Measurements from ENCODE around the gene CFAP92. TPM values are rescaled to one million over a fixed set of nuclear protein-coding genes. Genes with fewer than 3 reads are reported as not detected.

The CFAP92 gene
- total RNA-seq, 1 donor from 2014 or later: not detected

DNA sequence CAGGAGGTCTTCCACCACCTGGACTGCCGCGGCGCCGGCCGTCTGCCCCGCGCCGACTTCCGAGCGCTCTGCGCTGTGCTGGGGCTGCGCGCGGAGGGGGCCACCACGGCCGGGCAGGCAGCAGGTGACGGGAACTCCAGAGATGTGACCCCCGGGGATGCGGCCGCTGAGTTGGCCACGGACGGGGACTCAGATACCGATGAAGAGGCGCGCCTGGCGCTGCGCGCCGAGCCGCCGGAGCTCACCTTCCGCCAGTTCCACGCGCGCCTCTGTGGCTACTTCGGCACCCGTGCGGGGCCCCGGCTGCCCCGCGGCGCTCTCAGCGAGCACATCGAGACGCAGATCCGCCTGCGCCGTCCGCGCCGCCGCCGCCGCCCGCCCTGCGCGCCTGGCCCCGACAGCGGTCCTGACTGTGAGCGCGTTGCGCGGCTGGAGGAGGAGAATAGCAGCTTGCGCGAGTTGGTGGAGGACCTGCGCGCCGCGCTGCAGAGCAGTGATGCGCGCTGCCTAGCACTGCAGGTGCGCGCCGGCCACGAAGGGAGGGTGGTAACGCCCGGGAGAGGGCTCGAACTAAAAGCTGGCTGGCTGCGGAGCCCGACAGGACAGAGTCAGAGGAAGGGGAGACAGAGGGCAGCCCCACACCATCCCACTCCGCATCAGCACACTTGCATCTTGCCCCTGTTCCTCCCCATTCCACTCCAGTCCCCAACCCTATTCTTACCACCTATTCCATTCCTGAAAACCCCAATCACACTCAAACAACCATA, 8.1 kb upstream of the CFAP92 start:
- H3K4me3 ChIP-seq (ENCODE audit: low read depth, low read length): no peak overlapping the region
- TF ChIP-seq, protein P1, sequence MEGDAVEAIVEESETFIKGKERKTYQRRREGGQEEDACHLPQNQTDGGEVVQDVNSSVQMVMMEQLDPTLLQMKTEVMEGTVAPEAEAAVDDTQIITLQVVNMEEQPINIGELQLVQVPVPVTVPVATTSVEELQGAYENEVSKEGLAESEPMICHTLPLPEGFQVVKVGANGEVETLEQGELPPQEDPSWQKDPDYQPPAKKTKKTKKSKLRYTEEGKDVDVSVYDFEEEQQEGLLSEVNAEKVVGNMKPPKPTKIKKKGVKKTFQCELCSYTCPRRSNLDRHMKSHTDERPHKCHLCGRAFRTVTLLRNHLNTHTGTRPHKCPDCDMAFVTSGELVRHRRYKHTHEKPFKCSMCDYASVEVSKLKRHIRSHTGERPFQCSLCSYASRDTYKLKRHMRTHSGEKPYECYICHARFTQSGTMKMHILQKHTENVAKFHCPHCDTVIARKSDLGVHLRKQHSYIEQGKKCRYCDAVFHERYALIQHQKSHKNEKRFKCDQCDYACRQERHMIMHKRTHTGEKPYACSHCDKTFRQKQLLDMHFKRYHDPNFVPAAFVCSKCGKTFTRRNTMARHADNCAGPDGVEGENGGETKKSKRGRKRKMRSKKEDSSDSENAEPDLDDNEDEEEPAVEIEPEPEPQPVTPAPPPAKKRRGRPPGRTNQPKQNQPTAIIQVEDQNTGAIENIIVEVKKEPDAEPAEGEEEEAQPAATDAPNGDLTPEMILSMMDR (conservative IDR thresholded peaks at IDR 0.05; ENCODE audit: low read depth, low read length): no peak
- DNase-seq (ENCODE audit: low read depth): no peak

DNA sequence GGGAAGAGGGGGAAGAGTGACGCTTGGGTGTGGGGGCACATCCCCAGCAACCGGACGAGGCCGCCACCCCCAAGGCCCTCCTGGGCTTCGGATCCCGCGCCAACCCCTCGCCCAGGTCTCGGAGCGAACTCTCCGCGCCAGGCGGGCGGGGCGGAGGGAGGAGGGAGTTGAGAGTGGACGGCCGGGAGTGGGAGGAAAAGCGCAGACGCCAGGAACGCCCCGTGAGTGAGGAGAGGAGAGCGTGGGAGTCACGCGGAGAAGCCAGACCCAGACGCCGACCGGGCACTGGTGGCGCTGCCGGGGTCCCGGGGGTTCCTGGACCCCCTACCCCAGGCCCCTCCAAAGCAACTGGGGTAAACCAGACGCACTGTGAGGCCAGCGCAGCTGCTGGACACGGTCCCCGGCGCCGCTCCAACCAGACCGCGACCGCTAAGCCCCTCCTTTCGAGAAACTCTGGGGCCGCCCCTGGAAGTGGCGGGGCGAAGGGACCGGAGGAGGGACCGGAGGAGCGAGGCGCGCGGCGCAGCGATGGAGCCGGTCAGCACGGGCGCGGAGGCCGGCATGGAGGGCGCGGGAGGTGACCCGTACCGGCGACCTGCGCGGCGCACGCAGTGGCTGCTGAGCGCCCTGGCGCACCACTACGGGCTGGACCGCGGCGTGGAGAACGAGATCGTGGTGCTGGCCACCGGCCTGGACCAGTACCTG, 7.4 kb upstream of the CFAP92 start, which contains the start of gene EFCC1:
TSS of gene EFCC1 (plus strand) at position 204 of the 705 bp plus-strand sequence. CDS start at position 529, 325 bp downstream.
- no peak within 1 kb of the TSS for H3K4me3 ChIP-seq (ENCODE audit: low read depth, low read length)
- no peak for DNase-seq (ENCODE audit: low read depth)
- TF ChIP-seq, protein P1 (conservative IDR thresholded peaks at IDR 0.05; ENCODE audit: low read depth, low read length): no peak

DNA sequence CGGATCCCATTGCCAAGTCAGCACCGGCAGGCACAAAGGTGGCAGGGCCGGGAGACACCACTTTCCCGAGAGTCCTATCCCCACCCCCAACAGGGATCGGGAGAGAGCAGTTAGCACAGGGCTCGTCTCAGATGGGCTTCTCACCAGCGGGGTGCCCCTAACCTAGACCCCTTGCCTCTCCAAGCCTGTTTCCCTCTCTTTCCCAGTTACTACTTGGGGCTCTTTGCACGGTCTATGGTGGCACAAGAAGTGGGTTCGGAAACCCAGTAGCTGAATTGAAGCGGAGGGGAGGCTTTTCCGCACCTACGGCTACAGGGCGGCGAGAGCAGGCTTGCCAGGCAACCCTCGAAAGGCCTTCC, 6.8 kb upstream of the CFAP92 start:
- DNase-seq (ENCODE audit: low read depth): no peak
- no peak overlapping the region for H3K4me3 ChIP-seq (ENCODE audit: low read depth, low read length)
- TF ChIP-seq, protein P1 (conservative IDR thresholded peaks at IDR 0.05; ENCODE audit: low read depth, low read length): no peak

DNA sequence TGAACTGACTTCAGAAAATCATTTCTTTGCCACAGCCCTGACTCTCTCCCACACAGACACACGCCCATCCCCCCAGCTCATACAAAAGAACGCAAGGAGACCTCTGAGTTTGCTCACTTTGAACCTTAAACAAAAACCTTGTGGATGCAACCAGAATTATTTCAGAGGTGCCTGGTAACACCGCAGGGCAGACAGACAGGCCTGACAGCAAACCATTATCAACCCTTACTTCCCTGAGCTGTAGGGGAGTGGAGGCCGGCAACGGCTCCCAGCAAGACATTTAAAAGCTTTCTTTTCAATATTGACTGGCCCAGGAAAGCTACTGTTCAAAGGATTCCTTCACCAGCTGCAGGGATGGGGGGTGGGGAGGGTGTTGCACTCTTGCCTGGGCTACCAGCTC, 5.2 kb upstream of the CFAP92 start:
- TF ChIP-seq, protein P1 (conservative IDR thresholded peaks at IDR 0.05; ENCODE audit: low read depth, low read length): no peak
- no peak for DNase-seq (ENCODE audit: low read depth)
- H3K4me3 ChIP-seq (ENCODE audit: low read depth, low read length): no peak overlapping the region

DNA sequence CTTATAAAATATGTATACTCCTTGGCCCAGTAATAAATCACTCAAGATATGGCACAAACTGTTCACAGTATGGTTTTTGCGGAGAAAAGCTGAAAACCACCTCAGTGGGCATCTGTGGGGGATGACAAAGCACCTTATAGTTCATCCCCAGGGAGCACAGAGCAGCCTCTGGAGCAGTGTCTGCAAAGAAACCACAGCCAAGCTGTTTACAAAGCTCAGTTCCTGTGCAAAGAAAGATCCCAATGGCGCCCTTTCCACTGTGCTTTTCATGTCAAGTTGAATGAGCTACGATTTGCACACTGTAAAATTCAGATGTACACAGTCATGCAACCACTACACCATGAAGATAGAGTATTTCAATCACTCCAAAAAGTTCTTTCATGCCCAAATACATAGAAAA, 4.7 kb upstream of the CFAP92 start:
- no peak overlapping the region for H3K4me3 ChIP-seq (ENCODE audit: low read depth, low read length)
- TF ChIP-seq, protein P1 (conservative IDR thresholded peaks at IDR 0.05; ENCODE audit: low read depth, low read length): no peak
- no peak for DNase-seq (ENCODE audit: low read depth)

DNA sequence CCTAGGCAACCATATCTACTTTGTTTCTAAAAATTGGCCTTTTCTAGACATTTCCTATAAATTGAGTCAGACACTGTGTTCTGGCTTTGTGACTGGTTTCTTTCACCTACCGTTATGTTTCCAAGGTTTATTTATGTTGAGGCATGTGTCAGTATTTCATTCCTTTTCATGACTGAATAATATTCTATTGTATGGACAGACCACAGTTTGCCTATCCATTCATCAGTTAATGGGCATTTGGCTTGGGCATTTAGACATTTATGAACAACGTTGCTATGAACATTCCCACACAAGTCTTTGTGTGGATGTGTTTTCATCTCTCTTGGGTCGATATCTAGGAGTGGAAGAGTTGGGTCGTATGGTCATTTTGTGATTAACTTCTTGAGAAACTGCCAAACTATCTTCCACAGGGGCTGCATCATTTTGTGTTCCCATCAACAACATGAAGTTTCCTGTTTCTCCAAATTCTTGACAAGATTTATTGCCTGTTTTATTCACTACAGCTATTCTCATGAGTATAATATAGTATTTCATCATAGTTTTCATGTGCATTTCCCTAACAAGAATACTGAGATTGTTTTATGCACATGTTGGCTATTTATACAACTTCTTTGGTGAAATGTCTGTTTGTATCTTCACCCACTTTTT, 3.7 kb upstream of the CFAP92 start:
- no peak overlapping the region for H3K4me3 ChIP-seq (ENCODE audit: low read depth, low read length)

More for the DNA sequence above, 3.7 kb upstream of the CFAP92 start:
- no peak for DNase-seq (ENCODE audit: low read depth)
- TF ChIP-seq, protein P1 (conservative IDR thresholded peaks at IDR 0.05; ENCODE audit: low read depth, low read length): no peak

Data from epithelial cell of proximal tubule (primary cell).